HepG2 (cell line): ENCODE results near the gene ADPRS. TPM values are rescaled to one million over a fixed set of nuclear protein-coding genes. Genes with fewer than 3 reads are reported as not detected.
A peak's percentile ranks its signal among the peaks of the same experiment; 100 is the strongest.

Experiments used
- GABPB1 ChIP-seq: IDR thresholded peaks from 2 replicates; pipeline ENCODE4 v1.6.1; 2016; ENCODE audit warnings: mild to moderate bottlenecking, missing genetic modification reagents, moderate library complexity, missing compliant biosample characterization
- HNRNPLL ChIP-seq: fragments of 200-400 bp; formaldehyde crosslinking; IDR thresholded peaks from 2 replicates; pipeline ENCODE4 v1.6.1; 2017; ENCODE audit warnings: mild to moderate bottlenecking, low read depth, low read length; ENCODE audit not compliant: poor library complexity, severe bottlenecking
- IKZF4 ChIP-seq: sonication (generic); formaldehyde crosslinking; IDR thresholded peaks from 2 replicates; pipeline ENCODE4 v1.5.1; 2020; ENCODE audit warnings: borderline replicate concordance, mild to moderate bottlenecking, low read depth, missing genetic modification reagents; ENCODE audit errors: not compliant biosample characterization
- MBD4 ChIP-seq: IDR thresholded peaks from 2 replicates; pipeline ENCODE4 v1.6.1; 2012; ENCODE audit warnings: low read length, inconsistent platforms, borderline replicate concordance
- MTF2 ChIP-seq: sonication (generic); formaldehyde crosslinking; IDR thresholded peaks from 2 replicates; pipeline ENCODE4 v1.5.0; 2020; ENCODE audit warnings: missing genetic modification reagents, borderline replicate concordance
- MYPOP ChIP-seq: sonication (generic); formaldehyde crosslinking; IDR thresholded peaks from 2 replicates; pipeline ENCODE4 v1.8.1; 2023; ENCODE audit warnings: mild to moderate bottlenecking, moderate library complexity, missing genetic modification reagents
- NR2F6 ChIP-seq, 2 experiments: IDR thresholded peaks; 2 replicates each; pipeline ENCODE4 v1.6.1; 2016; ENCODE audit warnings: antibody characterized with exemption in 1 of 2, mild to moderate bottlenecking in 1 of 2
- NRL ChIP-seq: sonication (generic); formaldehyde crosslinking; IDR thresholded peaks from 2 replicates; pipeline ENCODE4 v1.5.0; 2020; ENCODE audit warnings: missing genetic modification reagents, mild to moderate bottlenecking, moderate library complexity, borderline replicate concordance
- SIX4 ChIP-seq: sonication (generic); formaldehyde crosslinking; IDR thresholded peaks from 2 replicates; pipeline ENCODE4 v1.4.0; 2020; ENCODE audit warnings: missing genetic modification reagents
- SOX13 ChIP-seq, 3 experiments: fragments of 450-650 bp in 1 of 3; sonication (generic) in 1 of 3; formaldehyde crosslinking in 1 of 3; IDR thresholded peaks in 2 of 3; conservative IDR thresholded peaks in 1 of 3; 2 replicates each; pipeline versions ENCODE4 v1.5.0 to v1.6.1; 2016 to 2020; ENCODE audit warnings: antibody characterized with exemption in 1 of 3, mild to moderate bottlenecking in 1 of 3, missing compliant biosample characterization in 1 of 3, missing genetic modification reagents in 1 of 3, moderate library complexity in 1 of 3
- STAT6 ChIP-seq: sonication (generic); formaldehyde crosslinking; IDR thresholded peaks from 2 replicates; pipeline ENCODE4 v1.4.0; 2020; ENCODE audit warnings: missing genetic modification reagents, mild to moderate bottlenecking, borderline replicate concordance
- XRCC5 ChIP-seq: fragments of 200-400 bp; formaldehyde crosslinking; optimal IDR thresholded peaks from 2 replicates; pipeline ENCODE3; 2017; ENCODE audit warnings: mild to moderate bottlenecking, low read length
- ZBTB49 ChIP-seq: sonication (generic); formaldehyde crosslinking; IDR thresholded peaks from 2 replicates; pipeline ENCODE4 v1.4.0; 2020; ENCODE audit warnings: missing genetic modification reagents, borderline replicate concordance
- ZFX ChIP-seq: sonication (generic); formaldehyde crosslinking; IDR thresholded peaks from 2 replicates; pipeline ENCODE4 v1.4.0; 2020; ENCODE audit warnings: mild to moderate bottlenecking, low read depth, missing genetic modification reagents, moderate library complexity
- ZNF180 ChIP-seq: sonication (generic); formaldehyde crosslinking; IDR thresholded peaks from 2 replicates; pipeline ENCODE4 v1.4.0; 2020; ENCODE audit warnings: low read depth, missing genetic modification reagents, borderline replicate concordance
- ZNF264 ChIP-seq: sonication (generic); formaldehyde crosslinking; IDR thresholded peaks from 2 replicates; pipeline ENCODE4 v1.4.0; 2020; ENCODE audit warnings: missing genetic modification reagents
- ZNF333 ChIP-seq: sonication (generic); formaldehyde crosslinking; IDR thresholded peaks from 2 replicates; pipeline ENCODE4 v1.4.0; 2020; ENCODE audit warnings: mild to moderate bottlenecking, missing genetic modification reagents, borderline replicate concordance
- ZNF414 ChIP-seq: sonication (generic); formaldehyde crosslinking; IDR thresholded peaks from 2 replicates; pipeline ENCODE4 v1.5.0; 2020; ENCODE audit warnings: missing genetic modification reagents
- ZNF441 ChIP-seq: sonication (generic); formaldehyde crosslinking; IDR thresholded peaks from 2 replicates; pipeline ENCODE4 v1.7.0; 2021; ENCODE audit warnings: missing genetic modification reagents, borderline replicate concordance
- ZNF672 ChIP-seq: sonication (generic); formaldehyde crosslinking; IDR thresholded peaks from 2 replicates; pipeline ENCODE4 v1.8.1; 2022; ENCODE audit warnings: missing genetic modification reagents
- ZSCAN25 ChIP-seq: sonication (generic); formaldehyde crosslinking; IDR thresholded peaks from 2 replicates; pipeline ENCODE4 v1.8.0; 2022; ENCODE audit warnings: mild to moderate bottlenecking, missing genetic modification reagents
- ZSCAN9 ChIP-seq: IDR thresholded peaks from 2 replicates; pipeline ENCODE4 v1.6.1; 2016; ENCODE audit warnings: borderline replicate concordance
- polyA plus RNA-seq, 8 experiments: library from polyadenylated mRNA; depleted of rRNA in 3 of 8; stranded (reverse) in 7 of 8; unstranded in 1 of 8; fragments of >200 nt; fragmentation: Illumina TruSeq in 4 of 8; extraction: Trizol in 4 of 8; gene quantifications; 2 replicates each; pipeline versions ENCODE4 v1.2.1 to v1.2.3, GENCODE V29; 2011 to 2016; ENCODE audit warnings: low read depth in 4 of 8, missing spikeins in 1 of 8, mixed read lengths in 1 of 8; ENCODE audit not compliant: insufficient read depth in 1 of 8
- total RNA-seq, 5 experiments: library from RNA; depleted of rRNA; stranded (reverse); fragments of >200 nt; fragmentation: Illumina TruSeq; extraction: Trizol; gene quantifications; 2 replicates each; pipeline ENCODE4 v1.2.3, GENCODE V29; 2016; ENCODE audit warnings: low read depth in 1 of 5

The ADPRS gene
- total and polyA plus RNA-seq, 2 of the 13 experiments (the other 11 are each of a cell fraction or from before 2014, with no cell fraction given), result 30.6 to 36.4 TPM

GRCh38 chr1:36099681-36100341 is 11.1 kb downstream of the ADPRS start (continued):
- TF ChIP-seq ZNF414 (CRISPR knock-in tag) (no peak), MYPOP (0 out of 2 replicates have a peak, but pooled peaks have one; percentile 46), SIX4 (CRISPR knock-in tag) (no peak), MTF2 (no peak), STAT6 (CRISPR knock-in tag) (no peak), XRCC5 (peak; percentile 25), ZFX (CRISPR knock-in tag) (peak; percentile 73), IKZF4 (CRISPR knock-in tag) (peak; percentile 18), ZNF333 (CRISPR knock-in tag) (0 out of 2 replicates have a peak, but pooled peaks have one; percentile 50), ZNF264 (CRISPR knock-in tag) (no peak), ZNF180 (CRISPR knock-in tag) (no peak), NRL (CRISPR knock-in tag) (peak; percentile 18; the same call in 1 of the 2 replicates), ZNF441 (no peak), ZSCAN9 (CRISPR knock-in tag) (no peak), SOX13 (IDR thresholded peaks at IDR 0.05) (no peak), SOX13 (CRISPR knock-in tag; conservative IDR thresholded peaks at IDR 0.05 in 1 of 2, IDR thresholded peaks at IDR 0.05 in 1 of 2) (peak in 1 of 2 experiments; percentile 25; a peak in 1 of 4 replicates), MBD4 (no peak), ZBTB49 (CRISPR knock-in tag) (no peak), HNRNPLL (no peak), ZNF672 (CRISPR knock-in tag) (no peak), ZSCAN25 (CRISPR knock-in tag) (peak; percentile 84), GABPB1 (CRISPR knock-in tag) (peak; percentile 18; the same call in 1 of the 2 replicates), NR2F6 (IDR thresholded peaks at IDR 0.05) (peak; percentile 18; the same call in 1 of the 2 replicates), NR2F6 (CRISPR knock-in tag; IDR thresholded peaks at IDR 0.05) (no peak)
